Glutamatergic neuron (in vitro differentiated cells): Measurements from ENCODE around the gene NMRK1. TPM values are rescaled to one million over a fixed set of nuclear protein-coding genes. Genes with fewer than 3 reads are reported as not detected.

Source experiments
- DNase-seq: peaks from one replicate; pipeline ENCODE4 v3.0.0; 2022
- H3K27ac Mint-ChIP-seq: one replicate; pipeline ENCODE4 v1.8.0; 2020; ENCODE audit warnings: mild to moderate bottlenecking, mixed read lengths, inconsistent platforms; ENCODE audit not compliant: unreplicated experiment
- H3K27me3 Mint-ChIP-seq: one replicate; pipeline ENCODE4 v1.8.0; 2020; ENCODE audit warnings: mild to moderate bottlenecking, moderate library complexity, mixed read lengths, inconsistent platforms; ENCODE audit not compliant: unreplicated experiment
- H3K36me3 Mint-ChIP-seq: one replicate; pipeline ENCODE4 v1.8.0; 2020; ENCODE audit warnings: mild to moderate bottlenecking, mixed read lengths, inconsistent platforms; ENCODE audit not compliant: unreplicated experiment
- H3K4me1 Mint-ChIP-seq: one replicate; pipeline ENCODE4 v1.8.0; 2020; ENCODE audit warnings: mild to moderate bottlenecking, low read depth, mixed read lengths, inconsistent platforms; ENCODE audit not compliant: unreplicated experiment
- H3K4me3 Mint-ChIP-seq: one replicate; pipeline ENCODE4 v1.8.0; 2020; ENCODE audit warnings: mild to moderate bottlenecking, mixed read lengths, inconsistent platforms; ENCODE audit not compliant: unreplicated experiment
- H3K9me3 Mint-ChIP-seq: one replicate; pipeline ENCODE4 v1.8.0; 2020; ENCODE audit warnings: mild to moderate bottlenecking, moderate library complexity, mixed read lengths, inconsistent platforms; ENCODE audit not compliant: unreplicated experiment
- total RNA-seq: library from RNA; stranded (reverse); fragmentation: NEBNext Ultra II Directional; extraction: Animal tissue kit (Norgen Biotek cat#: 25700); gene quantifications from one replicate; pipeline ENCODE4 v1.2.1, GENCODE V29; 2021; ENCODE audit not compliant: unreplicated experiment
- TF ChIP-seq, protein P1 (sequence below): fragments of 200-600 bp; sonication (generic); IDR thresholded peaks from one replicate; pipeline ENCODE4 v1.5.0; 2021; ENCODE audit not compliant: partially characterized antibody, unreplicated experiment

The NMRK1 gene
- total RNA-seq, 1 donor from 2014 or later: 6.1 TPM

DNA sequence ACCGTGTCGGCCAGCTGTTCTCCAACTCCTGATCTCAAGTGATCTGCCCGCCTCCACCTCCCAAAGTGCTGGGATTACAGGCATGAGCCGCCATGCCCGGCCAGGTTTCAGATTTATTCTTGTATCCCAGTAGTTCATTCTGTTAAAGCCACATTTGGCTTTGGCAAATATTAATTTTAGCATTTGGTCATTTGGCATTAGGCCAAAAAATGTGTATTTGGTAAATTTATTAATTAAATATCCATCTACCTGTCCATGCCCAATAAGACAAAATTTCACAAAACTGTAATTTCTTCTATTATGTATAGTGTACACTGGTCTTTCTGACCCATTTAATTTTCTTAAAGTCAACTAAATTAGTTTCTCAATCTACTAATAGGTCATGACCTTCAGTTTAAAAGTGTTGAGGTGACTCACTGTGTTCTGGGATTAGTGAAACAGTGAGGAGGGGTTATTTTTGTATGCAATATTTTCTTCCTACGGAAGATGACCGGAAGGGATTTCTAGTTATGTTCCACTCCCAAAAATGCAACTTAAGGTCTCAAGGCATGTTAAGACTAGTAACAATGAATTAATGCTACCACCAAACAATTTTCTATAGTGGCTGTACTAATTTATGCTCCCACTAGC is 21.4 kb upstream of the NMRK1 start:
- Mint-ChIP-seq H3K36me3 (no peaks in the 10 kb centered on the region), H3K27me3 (peaks cover 2% of the 10 kb centered on the region), H3K4me3 (no peak overlapping the region), H3K27ac (no peak overlapping the region), H3K4me1 (peaks cover 2% of the 10 kb centered on the region), H3K9me3 (peaks cover 1% of the 10 kb centered on the region)
- TF ChIP-seq, protein P1, sequence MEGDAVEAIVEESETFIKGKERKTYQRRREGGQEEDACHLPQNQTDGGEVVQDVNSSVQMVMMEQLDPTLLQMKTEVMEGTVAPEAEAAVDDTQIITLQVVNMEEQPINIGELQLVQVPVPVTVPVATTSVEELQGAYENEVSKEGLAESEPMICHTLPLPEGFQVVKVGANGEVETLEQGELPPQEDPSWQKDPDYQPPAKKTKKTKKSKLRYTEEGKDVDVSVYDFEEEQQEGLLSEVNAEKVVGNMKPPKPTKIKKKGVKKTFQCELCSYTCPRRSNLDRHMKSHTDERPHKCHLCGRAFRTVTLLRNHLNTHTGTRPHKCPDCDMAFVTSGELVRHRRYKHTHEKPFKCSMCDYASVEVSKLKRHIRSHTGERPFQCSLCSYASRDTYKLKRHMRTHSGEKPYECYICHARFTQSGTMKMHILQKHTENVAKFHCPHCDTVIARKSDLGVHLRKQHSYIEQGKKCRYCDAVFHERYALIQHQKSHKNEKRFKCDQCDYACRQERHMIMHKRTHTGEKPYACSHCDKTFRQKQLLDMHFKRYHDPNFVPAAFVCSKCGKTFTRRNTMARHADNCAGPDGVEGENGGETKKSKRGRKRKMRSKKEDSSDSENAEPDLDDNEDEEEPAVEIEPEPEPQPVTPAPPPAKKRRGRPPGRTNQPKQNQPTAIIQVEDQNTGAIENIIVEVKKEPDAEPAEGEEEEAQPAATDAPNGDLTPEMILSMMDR: no peak
- no peak for DNase-seq

DNA sequence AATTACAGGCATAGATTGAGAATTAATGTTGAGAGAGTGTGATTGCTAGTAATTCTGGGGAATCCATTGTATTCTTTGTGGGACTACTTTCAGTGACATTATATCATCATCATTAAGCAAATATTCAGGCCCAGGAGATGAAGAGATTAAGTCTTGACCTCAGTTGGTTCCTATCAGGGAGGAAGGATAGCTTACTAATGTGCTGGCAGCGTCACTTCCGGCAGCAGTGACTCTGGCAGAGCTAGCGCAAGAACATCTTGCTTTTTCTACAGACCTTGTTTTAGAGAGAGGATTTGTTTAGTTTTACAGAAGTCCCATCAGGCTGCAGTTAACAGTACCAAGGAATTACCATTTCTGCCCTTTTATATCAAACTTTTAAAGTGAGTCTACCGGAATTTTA is 20.6 kb upstream of the NMRK1 start:
- DNase-seq: no peak
- no peak overlapping the region for H3K4me3 Mint-ChIP-seq
- no peak overlapping the region for H3K27ac Mint-ChIP-seq
- no peaks in the 10 kb centered on the region for H3K36me3 Mint-ChIP-seq
- TF ChIP-seq, protein P1: no peak
- peaks cover 2% of the 10 kb centered on the region for H3K4me1 Mint-ChIP-seq
- H3K9me3 Mint-ChIP-seq: peaks cover 1% of the 10 kb centered on the region
- H3K27me3 Mint-ChIP-seq: peaks cover 2% of the 10 kb centered on the region

DNA sequence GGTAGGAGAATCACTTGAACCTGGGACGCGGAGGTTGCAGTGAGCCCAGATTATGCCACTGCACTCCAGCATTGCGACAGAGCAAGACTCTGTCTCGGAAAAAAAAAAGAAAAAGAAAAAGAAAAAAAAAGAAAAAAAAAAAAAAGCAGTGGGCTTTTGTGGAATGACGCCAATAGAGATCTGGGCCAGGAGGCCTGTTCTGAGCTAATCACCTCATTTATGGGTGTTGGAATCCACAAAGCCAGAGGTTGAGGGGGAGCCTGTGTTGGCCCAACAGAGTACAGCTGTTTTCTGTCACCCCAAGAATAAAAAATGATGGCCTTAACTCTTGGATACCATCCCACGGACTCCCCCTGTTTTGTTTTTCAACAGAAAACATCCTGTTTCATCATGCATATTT is 18.9 kb upstream of the NMRK1 start:
- no peak overlapping the region for H3K27ac Mint-ChIP-seq
- peaks cover 2% of the 10 kb centered on the region for H3K27me3 Mint-ChIP-seq
- H3K4me1 Mint-ChIP-seq: no peaks in the 10 kb centered on the region
- DNase-seq: no peak
- TF ChIP-seq, protein P1: no peak
- peaks cover 1% of the 10 kb centered on the region for H3K9me3 Mint-ChIP-seq
- no peaks in the 10 kb centered on the region for H3K36me3 Mint-ChIP-seq
- no peak overlapping the region for H3K4me3 Mint-ChIP-seq

DNA sequence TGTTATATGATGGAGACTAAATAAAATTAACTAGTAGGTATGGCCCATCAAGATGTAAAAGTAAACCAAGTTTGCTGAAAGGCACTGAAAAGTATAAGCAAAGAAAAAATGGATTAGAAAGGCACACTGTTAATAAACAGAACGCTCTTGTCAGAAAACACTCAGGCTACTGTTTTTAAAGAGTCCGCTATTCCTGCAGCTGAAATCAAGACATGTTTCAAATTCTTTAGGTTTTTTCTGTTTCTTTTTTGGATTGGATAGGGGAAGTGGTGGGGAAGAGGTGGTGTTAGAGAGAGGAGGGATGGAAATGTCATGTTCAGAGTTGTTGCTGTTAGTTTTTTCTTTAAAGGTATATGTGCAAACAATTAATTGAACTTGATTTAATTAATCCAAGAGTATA is 17.9 kb upstream of the NMRK1 start:
- TF ChIP-seq, protein P1: no peak
- no peak for DNase-seq
- H3K27ac Mint-ChIP-seq: no peak overlapping the region
- H3K4me3 Mint-ChIP-seq: no peak overlapping the region
- peaks cover 2% of the 10 kb centered on the region for H3K4me1 Mint-ChIP-seq
- H3K9me3 Mint-ChIP-seq: peaks cover 1% of the 10 kb centered on the region
- H3K27me3 Mint-ChIP-seq: peaks cover 2% of the 10 kb centered on the region
- no peaks in the 10 kb centered on the region for H3K36me3 Mint-ChIP-seq

DNA sequence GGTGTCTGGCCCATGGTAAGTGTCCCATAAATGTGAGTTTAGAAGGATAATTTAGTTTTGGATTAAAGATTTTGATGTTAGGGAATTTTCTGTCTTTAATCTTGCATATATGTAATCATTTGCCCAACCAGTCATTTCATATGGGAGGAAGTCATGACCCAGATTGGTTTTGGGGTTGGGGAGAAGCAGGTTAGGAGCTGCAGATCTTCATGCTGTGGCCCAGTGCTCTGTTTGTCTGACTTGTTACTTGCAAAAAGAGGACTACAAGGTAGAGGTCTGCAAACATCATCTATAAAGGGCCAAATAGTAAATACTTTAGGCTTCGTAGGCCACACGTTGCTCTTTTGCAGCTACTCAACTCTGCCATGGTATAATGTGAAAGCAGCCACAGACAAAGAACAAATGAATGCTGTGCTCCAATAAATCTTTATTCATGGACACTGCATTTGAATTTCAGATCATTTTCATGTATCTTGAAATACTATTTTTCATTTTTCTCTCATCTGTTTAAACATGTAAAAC is 17.1 kb upstream of the NMRK1 start:
- TF ChIP-seq, protein P1: no peak
- no peak overlapping the region for H3K4me3 Mint-ChIP-seq
- peaks cover 2% of the 10 kb centered on the region for H3K4me1 Mint-ChIP-seq
- H3K27ac Mint-ChIP-seq: no peak overlapping the region
- no peaks in the 10 kb centered on the region for H3K36me3 Mint-ChIP-seq
- H3K9me3 Mint-ChIP-seq: peaks cover 1% of the 10 kb centered on the region
- DNase-seq: no peak
- H3K27me3 Mint-ChIP-seq: peaks cover 2% of the 10 kb centered on the region
